Activated T-cell treated with anti-CD3 and anti-CD28 coated beads, Interleukin-2, amount 50 U/mL, for 1 hour (primary cell): ENCODE data around the gene WDR77.
A peak's percentile ranks its signal among the peaks of the same experiment; 100 is the strongest.

Experiments used
- DNase-seq: peaks from one replicate; pipeline ENCODE4 v3.0.0-alpha.2; 2020

The WDR77 gene

GRCh38 chr1:111468717-111469100 is 19.7 kb upstream of the WDR77 start:
- DNase-seq = no peak

GRCh38 chr1:111467865-111468716 is 19.0 kb upstream of the WDR77 start:
- no peak for DNase-seq

- DNase-seq = no peak
These were observed 17.4 kb upstream of the WDR77 start for GRCh38 chr1:111466480-111466879.

- no peak for DNase-seq
These were observed 16.7 kb upstream of the WDR77 start for GRCh38 chr1:111465754-111466153.

GRCh38 chr1:111463029-111463683 is 14.1 kb upstream of the WDR77 start:
- DNase-seq = no peak

GRCh38 chr1:111462370-111463028 is 13.4 kb upstream of the WDR77 start:
- DNase-seq = no peak

- no peak for DNase-seq
These were observed 12.7 kb upstream of the WDR77 start for GRCh38 chr1:111461765-111462164.

GRCh38 chr1:111455642-111456031 is 6.6 kb upstream of the WDR77 start:
- DNase-seq = no peak

GRCh38 chr1:111454859-111455641 is 6.0 kb upstream of the WDR77 start:
- DNase-seq = no peak

GRCh38 chr1:111453706-111454105 is 4.7 kb upstream of the WDR77 start:
- DNase-seq = no peak

- DNase-seq = no peak
These were observed 3.5 kb upstream of the WDR77 start for GRCh38 chr1:111452581-111452980.

GRCh38 chr1:111450185-111450584 is 1.1 kb upstream of the WDR77 start:
- no peak for DNase-seq

GRCh38 chr1:111449703-111450017 is 604 bp upstream of the WDR77 start:
- DNase-seq = no peak

GRCh38 chr1:111448482-111448917 is 556 bp downstream of the WDR77 start:
- no peak for DNase-seq

GRCh38 chr1:111446967-111447892 is 1.8 kb downstream of the WDR77 start:
- DNase-seq = no peak

- no peak for DNase-seq
These were observed 2.5 kb downstream of the WDR77 start for GRCh38 chr1:111446546-111446945.

GRCh38 chr1:111444031-111444430 is 5.0 kb downstream of the WDR77 start:
- no peak for DNase-seq

- DNase-seq = no peak
These were observed 6.6 kb downstream of the WDR77 start for GRCh38 chr1:111442457-111442856.

- DNase-seq = peak; percentile 73
These were observed 7.4 kb downstream of the WDR77 start for GRCh38 chr1:111441573-111442192.

- no peak for DNase-seq
These were observed 9.3 kb downstream of the WDR77 start for GRCh38 chr1:111439461-111440351.

- DNase-seq = no peak
These were observed 12.3 kb downstream of the WDR77 start for GRCh38 chr1:111436726-111437125.
